ENCODE results near the gene ABCC2.
"Not testable (repeated sequence)": the region's sequence is repeated elsewhere in the genome, so short reads cannot be mapped to it uniquely, and the experiment has no call there.

Gene ABCC2

GRCh38 chr10:99860466-99860865, 78.0 kb downstream of the ABCC2 start:
- no peak overlapping the region for H3K4me2 ChIP-seq (ENCODE audit: low read length)

GRCh38 chr10:99863535-99864240, 81.2 kb downstream of the ABCC2 start:
- not testable (repeated sequence) for H3K9me3 ChIP-seq (ENCODE audit: insufficient read depth, low read length); H3K4me2 ChIP-seq (ENCODE audit: low read length); H3K9ac ChIP-seq (ENCODE audit: low read length); H3K4me1 ChIP-seq (ENCODE audit: low read length); H4K20me1 ChIP-seq (ENCODE audit: insufficient read depth, low read length); H3K27ac ChIP-seq (ENCODE audit: low read length); H3K27me3 ChIP-seq (ENCODE audit: low read depth, low read length); H2AFZ ChIP-seq (ENCODE audit: low read depth, low read length); H3K4me3 ChIP-seq (ENCODE audit: low read length); H3K36me3 ChIP-seq (replicated peaks; ENCODE audit: low read depth, low read length); H3K79me2 ChIP-seq (ENCODE audit: low read length)

More at GRCh38 chr10:99860466-99860865, 78.0 kb downstream of the ABCC2 start:
- Histone ChIP-seq H3K27me3 (ENCODE audit: low read depth, low read length) (no peaks in the 10 kb centered on the region), H3K9me3 (ENCODE audit: insufficient read depth, low read length) (no peaks in the 10 kb centered on the region), H3K4me1 (ENCODE audit: low read length) (no peaks in the 10 kb centered on the region), H3K27ac (ENCODE audit: low read length) (no peak overlapping the region), H3K79me2 (ENCODE audit: low read length) (no peaks in the 10 kb centered on the region), H3K36me3 (replicated peaks; ENCODE audit: low read depth, low read length) (no peaks in the 10 kb centered on the region), H3K4me3 (ENCODE audit: low read length) (no peak overlapping the region), H3K9ac (ENCODE audit: low read length) (no peak overlapping the region), H4K20me1 (ENCODE audit: insufficient read depth, low read length) (no peaks in the 10 kb centered on the region), H2AFZ (ENCODE audit: low read depth, low read length) (no peak overlapping the region)
- TF ChIP-seq CTCF (IDR thresholded peaks at IDR 0.05; ENCODE audit: low read depth, low read length) (no peak), EZH2phosphoT487 (IDR thresholded peaks at IDR 0.05; ENCODE audit: low read depth) (no peak)

- H3K36me3 ChIP-seq (replicated peaks; ENCODE audit: low read depth, low read length); H4K20me1 ChIP-seq (ENCODE audit: insufficient read depth, low read length); H3K27ac ChIP-seq (ENCODE audit: low read length); H3K9ac ChIP-seq (ENCODE audit: low read length); H2AFZ ChIP-seq (ENCODE audit: low read depth, low read length); H3K4me1 ChIP-seq (ENCODE audit: low read length); H3K9me3 ChIP-seq (ENCODE audit: insufficient read depth, low read length); H3K27me3 ChIP-seq (ENCODE audit: low read depth, low read length); H3K4me2 ChIP-seq (ENCODE audit: low read length); H3K4me3 ChIP-seq (ENCODE audit: low read length); H3K79me2 ChIP-seq (ENCODE audit: low read length): not testable (repeated sequence)
Measured at GRCh38 chr10:99867250-99867649, 84.8 kb downstream of the ABCC2 start.

GRCh38 chr10:99869581-99870122, 87.2 kb downstream of the ABCC2 start:
- no peak overlapping the region for H3K4me2 ChIP-seq (ENCODE audit: low read length)
- no peak overlapping the region for H2AFZ ChIP-seq (ENCODE audit: low read depth, low read length)
- H3K4me1 ChIP-seq (ENCODE audit: low read length): no peaks in the 10 kb centered on the region
- no peak overlapping the region for H3K27ac ChIP-seq (ENCODE audit: low read length)
- no peaks in the 10 kb centered on the region for H4K20me1 ChIP-seq (ENCODE audit: insufficient read depth, low read length)
- H3K4me3 ChIP-seq (ENCODE audit: low read length): no peak overlapping the region
- H3K27me3 ChIP-seq (ENCODE audit: low read depth, low read length): no peaks in the 10 kb centered on the region
- H3K36me3 ChIP-seq (replicated peaks; ENCODE audit: low read depth, low read length): no peaks in the 10 kb centered on the region
- no peak for TF ChIP-seq EZH2phosphoT487 (IDR thresholded peaks at IDR 0.05; ENCODE audit: low read depth)
- TF ChIP-seq CTCF (IDR thresholded peaks at IDR 0.05; ENCODE audit: low read depth, low read length): no peak
- no peaks in the 10 kb centered on the region for H3K9me3 ChIP-seq (ENCODE audit: insufficient read depth, low read length)
- no peak overlapping the region for H3K9ac ChIP-seq (ENCODE audit: low read length)
- no peaks in the 10 kb centered on the region for H3K79me2 ChIP-seq (ENCODE audit: low read length)

- H3K4me1 ChIP-seq (ENCODE audit: low read length): no peaks in the 10 kb centered on the region
- H3K4me2 ChIP-seq (ENCODE audit: low read length): no peak overlapping the region
- no peak overlapping the region for H3K27ac ChIP-seq (ENCODE audit: low read length)
- H3K79me2 ChIP-seq (ENCODE audit: low read length): no peaks in the 10 kb centered on the region
- TF ChIP-seq CTCF (IDR thresholded peaks at IDR 0.05; ENCODE audit: low read depth, low read length) (no peak), EZH2phosphoT487 (IDR thresholded peaks at IDR 0.05; ENCODE audit: low read depth) (no peak)
- H4K20me1 ChIP-seq (ENCODE audit: insufficient read depth, low read length): no peaks in the 10 kb centered on the region
- H3K36me3 ChIP-seq (replicated peaks; ENCODE audit: low read depth, low read length): no peaks in the 10 kb centered on the region
- no peaks in the 10 kb centered on the region for H3K27me3 ChIP-seq (ENCODE audit: low read depth, low read length)
- H2AFZ ChIP-seq (ENCODE audit: low read depth, low read length): no peak overlapping the region
- no peak overlapping the region for H3K4me3 ChIP-seq (ENCODE audit: low read length)
- no peaks in the 10 kb centered on the region for H3K9me3 ChIP-seq (ENCODE audit: insufficient read depth, low read length)
- no peak overlapping the region for H3K9ac ChIP-seq (ENCODE audit: low read length)
Measured at GRCh38 chr10:99870123-99870730, 87.8 kb downstream of the ABCC2 start.

Measured in OCI-LY3 (cell line).